HL-60 (cell line): Measurements from ENCODE around the gene NAALADL2.

Experiments used
- DNase-seq, 2 experiments: peaks; one replicate each; pipeline ENCODE4 v3.0.0-alpha.2; 2010 to 2020; ENCODE audit warnings: low read depth in 1 of 2, low spot score in 1 of 2
- H3K27ac ChIP-seq: fragments of 250-450 bp; sonication (Bioruptor Pico); replicated peaks from 2 replicates; pipeline ENCODE4 v1.5.1; 2020; ENCODE audit warnings: mild to moderate bottlenecking, moderate library complexity
- H3K27me3 ChIP-seq: fragments of 250-450 bp; sonication (Bioruptor Pico); 2 replicates; pipeline ENCODE4 v1.5.1; 2021; ENCODE audit warnings: mild to moderate bottlenecking, moderate library complexity; ENCODE audit not compliant: insufficient read depth, poor library complexity, severe bottlenecking
- H3K4me3 ChIP-seq: replicated peaks from 2 replicates; pipeline ENCODE4 v1.5.1; 2011; ENCODE audit warnings: mild to moderate bottlenecking, control low read depth, low read length; ENCODE audit not compliant: insufficient read depth
- CTCF ChIP-seq: IDR thresholded peaks from one replicate; pipeline ENCODE4 v1.5.1; 2011; ENCODE audit warnings: low read length, control low read depth, inconsistent platforms; ENCODE audit not compliant: insufficient read depth
- GABPA ChIP-seq: IDR thresholded peaks from 2 replicates; pipeline ENCODE4 v1.6.1; 2012; ENCODE audit warnings: low read depth
- POLR2AphosphoS5 ChIP-seq: IDR thresholded peaks from 2 replicates; pipeline ENCODE4 v1.6.1; 2012; ENCODE audit warnings: low read depth
- REST ChIP-seq: IDR thresholded peaks from 2 replicates; pipeline ENCODE4 v1.6.1; 2012; ENCODE audit warnings: low read depth; ENCODE audit not compliant: insufficient replicate concordance
- SPI1 ChIP-seq: IDR thresholded peaks from 2 replicates; pipeline ENCODE4 v1.6.1; 2012; ENCODE audit warnings: low read depth, mild to moderate bottlenecking, borderline replicate concordance

The NAALADL2 gene

GRCh38 chr3:175386630-175387029, 527.5 kb downstream of the NAALADL2 start:
- Histone ChIP-seq H3K27ac (no peak overlapping the region), H3K27me3 (no peaks in the 10 kb centered on the region), H3K4me3 (no peak overlapping the region)
- no peak for DNase-seq
- no peak for TF ChIP-seq SPI1
- no peak for TF ChIP-seq GABPA
- no peak for TF ChIP-seq CTCF

- Histone ChIP-seq H3K4me3 (no peak overlapping the region), H3K27me3 (no peaks in the 10 kb centered on the region), H3K27ac (no peak overlapping the region)
- TF ChIP-seq SPI1 (no peak), REST (no peak), POLR2AphosphoS5 (no peak), GABPA (no peak), CTCF (no peak)
- DNase-seq: no peak
Measured at GRCh38 chr3:175389560-175389959, 530.4 kb downstream of the NAALADL2 start.

GRCh38 chr3:175391601-175392000, 532.5 kb downstream of the NAALADL2 start:
- Histone ChIP-seq H3K27me3 (no peaks in the 10 kb centered on the region), H3K27ac (no peak overlapping the region), H3K4me3 (no peak overlapping the region)
- no peak for DNase-seq
- TF ChIP-seq GABPA (no peak), REST (no peak), CTCF (no peak), SPI1 (no peak), POLR2AphosphoS5 (no peak)

- DNase-seq: no peak
- Histone ChIP-seq H3K4me3 (no peak overlapping the region), H3K27me3 (no peaks in the 10 kb centered on the region), H3K27ac (no peak overlapping the region)
- TF ChIP-seq GABPA (no peak), CTCF (no peak), POLR2AphosphoS5 (no peak), SPI1 (no peak), REST (no peak)
Measured at GRCh38 chr3:175392653-175393052, 533.5 kb downstream of the NAALADL2 start.
